Activated CD4-positive, alpha-beta T cell treated with anti-CD3 and anti-CD28 coated beads, Interleukin-2, amount 50 U/mL, for 4 hours (primary cell): ENCODE results near the gene KLRF2.
A peak's percentile ranks its signal among the peaks of the same experiment; 100 is the strongest.
"Not testable (repeated sequence)": the region's sequence is repeated elsewhere in the genome, so short reads cannot be mapped to it uniquely, and the experiment has no call there.

ENCODE experiments used
- DNase-seq, 2 experiments: peaks; one replicate each; pipeline ENCODE4 v3.0.0-alpha.2; 2020

Gene KLRF2, protein sequence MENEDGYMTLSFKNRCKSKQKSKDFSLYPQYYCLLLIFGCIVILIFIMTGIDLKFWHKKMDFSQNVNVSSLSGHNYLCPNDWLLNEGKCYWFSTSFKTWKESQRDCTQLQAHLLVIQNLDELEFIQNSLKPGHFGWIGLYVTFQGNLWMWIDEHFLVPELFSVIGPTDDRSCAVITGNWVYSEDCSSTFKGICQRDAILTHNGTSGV

DNA sequence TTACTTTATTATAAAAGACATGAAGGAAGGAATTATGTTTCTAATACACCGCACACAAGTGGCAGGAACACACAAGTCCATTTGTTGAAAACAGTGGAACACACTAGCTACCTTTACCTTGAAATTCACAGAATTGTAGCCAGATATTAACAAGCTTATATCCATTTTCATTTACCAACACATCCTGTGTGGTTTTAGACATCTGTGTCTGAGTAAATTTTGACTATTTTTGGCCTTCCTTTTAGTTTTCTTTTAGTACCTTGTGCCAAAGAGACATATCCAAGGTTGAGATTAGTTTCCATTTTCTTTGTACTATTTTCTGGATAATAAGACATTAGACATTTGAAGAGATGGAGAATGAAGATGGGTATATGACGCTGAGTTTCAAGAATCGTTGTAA, at the start of gene KLRF2:
Gene KLRF2, plus strand, starts transcription at position 244 of the 400 bp plus-strand sequence. Its CDS starts 107 bp downstream, at position 351.
- DNase-seq: no peak

DNA sequence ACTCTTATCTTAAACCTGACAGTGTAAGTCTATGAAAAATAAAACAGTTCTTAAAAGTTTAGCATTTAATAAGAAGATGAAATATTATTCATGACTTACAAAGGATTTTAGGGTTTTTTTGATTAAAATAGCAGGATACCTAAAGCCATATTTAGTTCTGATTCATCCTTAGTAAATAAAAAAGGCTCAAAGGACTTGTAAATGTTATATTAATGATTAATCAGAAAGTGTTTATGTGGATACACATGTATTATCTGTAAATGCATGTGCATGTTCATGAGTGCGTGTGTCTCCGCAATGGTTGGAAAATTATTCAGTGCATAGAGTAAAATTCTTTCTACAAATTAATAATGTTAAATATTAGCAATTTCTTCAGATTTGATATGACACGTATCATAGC, 49.6 kb upstream of the KLRF2 start:
- no peak for DNase-seq

DNA sequence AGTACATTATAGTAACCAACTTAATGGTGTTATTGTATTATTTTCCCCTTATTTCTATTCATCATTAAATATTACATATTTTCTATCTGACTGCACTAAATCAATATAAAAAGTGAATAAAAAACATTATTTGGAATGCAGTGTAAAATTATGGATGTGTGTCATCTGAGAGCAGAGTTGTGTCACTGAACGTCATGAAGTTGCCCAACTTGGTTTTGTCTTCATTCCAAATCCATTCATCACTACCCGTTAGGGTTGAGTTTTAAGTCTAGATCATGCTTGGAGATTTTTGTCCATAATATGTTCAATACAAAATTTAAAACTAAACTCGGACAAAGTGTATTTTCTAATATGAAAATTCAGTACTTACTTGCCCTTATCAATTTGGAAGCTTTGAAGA, 37.9 kb upstream of the KLRF2 start:
- DNase-seq: no peak

DNA sequence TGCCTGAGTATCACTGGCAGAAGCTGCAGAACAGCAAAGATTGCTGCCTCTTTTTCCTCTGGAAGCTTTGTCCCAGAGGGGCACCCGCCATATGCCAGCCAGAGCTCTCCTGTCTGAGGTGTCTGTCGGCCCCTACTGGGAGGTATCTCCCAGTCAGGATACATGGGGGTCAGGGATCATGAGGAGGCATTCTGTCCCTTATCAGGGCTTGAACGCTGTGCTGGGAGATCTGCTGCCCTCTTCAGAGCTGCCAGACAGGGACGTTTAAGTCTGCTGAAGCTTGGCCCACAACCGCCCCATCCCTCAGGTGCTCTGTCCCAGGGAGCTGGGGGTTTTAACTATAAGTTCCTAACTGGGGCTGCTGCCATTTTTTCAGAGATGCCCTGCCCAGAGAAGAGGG, 32.4 kb upstream of the KLRF2 start:
- DNase-seq: no peak

DNA sequence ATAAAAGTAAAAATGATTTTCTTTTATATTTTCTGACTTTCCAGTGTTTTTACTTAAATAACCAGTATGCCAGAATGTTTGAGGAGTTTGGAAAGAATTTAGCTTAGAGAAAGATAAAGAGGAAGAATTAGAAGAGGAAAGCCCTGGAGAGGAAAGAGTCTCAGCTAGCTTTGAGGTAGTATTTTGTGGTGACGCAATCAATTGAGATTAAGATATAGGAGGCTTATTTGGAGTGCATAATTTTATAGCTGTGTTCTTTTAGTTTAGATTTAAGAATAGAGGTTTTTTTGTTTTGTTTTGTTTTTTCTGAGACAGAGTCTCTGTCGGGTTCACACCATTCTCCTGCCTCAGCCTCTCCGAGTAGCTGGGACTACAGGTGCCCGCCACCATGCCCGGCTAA, 30.2 kb upstream of the KLRF2 start:
- no peak for DNase-seq

DNA sequence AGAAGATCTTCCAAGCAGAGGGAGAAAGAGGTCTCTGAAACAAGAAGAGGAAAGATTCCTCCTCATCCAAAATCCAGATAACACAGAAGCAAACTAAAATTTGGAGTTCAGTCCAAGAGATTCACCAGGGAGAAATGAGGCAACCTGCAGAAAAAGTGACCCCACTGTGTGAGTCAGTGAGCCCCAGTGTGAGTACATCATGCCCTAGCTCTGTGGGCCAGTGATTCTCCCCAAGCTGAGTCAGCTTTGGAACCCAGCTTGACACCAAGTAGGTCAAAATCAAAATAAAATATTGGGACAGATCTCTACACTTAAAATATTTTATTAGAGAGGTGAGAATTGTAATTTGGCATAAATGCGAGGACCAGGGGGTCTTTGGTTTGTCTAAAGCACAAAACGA, 29.4 kb upstream of the KLRF2 start:
- DNase-seq: no peak

DNA sequence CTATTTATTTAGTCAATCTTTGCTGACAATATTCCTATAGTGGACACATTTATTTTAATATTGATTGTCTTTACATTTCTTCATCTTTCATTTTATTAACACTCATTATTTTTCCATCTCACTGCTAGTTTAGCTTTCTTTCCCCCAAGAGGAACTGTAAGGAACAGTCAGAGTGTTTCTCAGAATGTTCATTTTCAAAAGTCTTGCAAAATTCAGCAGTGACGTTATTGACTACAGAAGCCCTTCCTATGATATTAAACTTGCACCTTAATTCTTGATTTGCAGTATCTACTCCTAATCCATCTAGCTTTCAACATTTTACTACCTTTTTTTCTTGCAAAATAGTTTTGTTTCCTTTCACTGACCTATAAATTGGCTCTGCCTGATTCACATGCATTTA, 25.1 kb upstream of the KLRF2 start:
- DNase-seq: no peak

DNA sequence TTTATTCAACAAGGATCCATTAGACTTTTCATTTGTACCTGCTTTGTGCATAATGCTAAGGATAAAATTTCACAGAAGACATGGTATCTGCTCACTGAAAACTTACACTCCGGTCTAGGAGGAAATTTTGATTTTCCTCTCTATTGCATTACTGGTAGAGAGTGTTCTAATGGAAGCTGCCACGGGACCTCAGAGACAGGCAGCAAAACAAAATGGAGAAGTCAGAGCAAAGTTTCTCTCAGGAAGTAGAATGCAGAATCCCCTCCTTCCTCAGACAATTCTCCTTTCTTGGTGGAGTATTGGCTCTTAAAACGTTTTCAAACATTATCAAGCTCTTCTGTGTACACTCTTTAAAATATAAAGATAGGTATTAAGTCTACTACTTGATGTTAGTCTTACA, 24.4 kb upstream of the KLRF2 start:
- no peak for DNase-seq

DNA sequence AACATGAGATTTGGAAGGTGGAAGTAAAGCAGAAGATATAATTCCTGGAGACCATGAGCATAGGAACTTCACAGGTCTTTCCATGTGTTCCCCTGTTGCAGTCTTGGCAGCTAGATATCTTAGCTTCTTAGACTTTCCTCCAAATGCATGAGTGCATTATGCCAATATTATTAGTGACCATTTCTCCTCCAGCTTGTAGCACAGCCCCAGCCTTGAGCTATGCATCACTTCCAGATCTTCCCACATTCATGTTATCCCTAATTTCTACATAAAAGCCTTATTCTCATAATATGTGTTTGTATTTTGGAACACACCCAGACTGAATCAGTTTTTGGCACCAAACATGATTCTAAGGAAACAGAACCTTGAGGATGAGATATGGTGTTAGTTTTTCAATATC, 23.2 kb upstream of the KLRF2 start:
- DNase-seq: no peak

DNA sequence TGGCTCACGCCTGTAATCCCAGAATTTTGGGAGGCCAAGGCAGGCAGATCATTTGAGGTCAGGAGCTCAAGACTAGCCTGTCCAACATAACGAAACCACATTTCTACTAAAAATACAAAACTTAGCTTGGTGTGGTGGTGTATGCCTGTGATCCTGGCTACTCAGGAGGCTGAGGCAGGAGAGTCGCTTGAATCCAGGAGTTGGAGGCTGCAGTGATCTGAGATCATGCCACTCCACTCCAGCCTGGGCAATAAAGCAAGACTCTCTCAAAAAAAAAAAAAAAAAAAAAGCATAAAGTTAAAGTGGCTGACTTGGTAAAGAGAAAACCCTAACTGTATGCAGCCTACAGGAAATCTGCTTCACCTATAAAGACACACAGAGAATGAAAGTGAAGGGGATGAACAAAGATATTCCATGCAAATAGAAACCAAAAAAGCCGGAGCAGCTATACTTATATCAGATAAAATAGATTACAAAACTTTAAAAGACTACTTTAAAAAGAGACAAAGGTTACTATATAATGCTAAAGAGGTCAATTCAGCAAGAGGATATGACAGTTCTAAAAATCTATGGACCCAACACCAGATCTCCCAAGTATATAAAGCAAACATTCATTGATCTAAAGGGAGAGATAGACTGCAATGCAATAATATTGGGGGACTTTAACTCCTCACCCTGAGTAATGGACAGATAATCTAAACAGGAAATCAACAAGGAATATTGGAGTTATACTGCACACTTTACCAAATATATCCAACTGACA, 16.2 kb upstream of the KLRF2 start:
- no peak for DNase-seq

DNA sequence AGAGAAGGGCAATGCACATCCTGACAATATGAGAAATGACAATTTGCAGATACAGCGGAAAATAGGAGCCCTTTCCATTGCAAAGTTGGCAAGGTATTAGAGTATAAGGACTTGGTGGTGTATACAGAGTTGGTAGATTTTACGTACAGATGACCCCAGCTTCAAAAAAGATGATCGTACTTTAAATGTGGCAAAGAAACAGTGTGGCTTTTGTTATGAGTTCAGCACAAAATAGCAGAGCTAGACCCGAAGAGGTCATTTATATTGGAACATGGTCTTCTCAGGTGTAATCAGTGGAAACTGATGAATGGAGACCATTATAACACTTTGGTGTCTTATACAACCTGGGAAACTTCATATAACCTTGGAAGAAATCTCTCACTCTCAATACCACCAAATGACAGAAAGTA, 14.4 kb upstream of the KLRF2 start:
- DNase-seq: no peak

DNA sequence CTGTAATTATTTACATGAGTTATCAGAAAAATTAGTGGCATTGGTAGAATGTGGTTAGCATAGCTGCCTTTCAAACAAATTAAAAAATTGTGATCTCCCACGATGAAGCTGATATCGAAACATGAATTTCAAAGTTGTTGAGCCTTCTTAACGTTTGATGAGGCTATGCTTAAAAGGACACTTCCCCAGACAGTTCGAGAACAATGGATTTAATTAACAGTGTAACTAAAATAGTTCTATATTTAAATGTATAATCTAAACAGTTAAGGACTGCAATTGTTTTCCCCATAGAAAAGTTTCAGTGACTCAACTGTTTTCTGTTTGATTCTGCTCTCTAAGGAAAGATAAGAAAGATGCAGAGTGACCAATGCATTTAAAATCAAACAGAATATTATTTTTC, 13.8 kb upstream of the KLRF2 start:
- no peak for DNase-seq

DNA sequence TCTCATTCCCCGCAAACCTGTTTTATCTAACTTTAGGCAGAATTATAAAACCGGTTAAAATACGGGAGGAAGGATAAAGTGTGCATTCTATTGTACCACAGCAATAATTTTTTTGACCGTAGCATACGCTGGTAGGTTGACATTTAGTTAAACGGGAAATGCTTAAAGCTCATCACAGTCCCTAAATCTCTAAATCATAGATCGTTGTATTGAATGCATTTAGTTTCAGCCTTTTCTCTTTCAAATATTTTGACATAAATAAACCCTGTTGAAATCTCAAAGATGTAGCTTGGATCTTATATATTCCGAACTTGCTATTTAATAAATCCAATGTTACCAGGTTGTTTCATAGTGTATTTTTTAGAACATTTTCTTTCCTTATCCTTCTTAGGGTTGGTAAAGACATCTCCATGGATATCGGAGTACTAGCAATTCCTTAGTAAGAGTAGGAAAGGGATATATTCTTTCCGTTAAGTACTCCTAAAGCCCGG, 12.9 kb upstream of the KLRF2 start:
- no peak for DNase-seq

DNA sequence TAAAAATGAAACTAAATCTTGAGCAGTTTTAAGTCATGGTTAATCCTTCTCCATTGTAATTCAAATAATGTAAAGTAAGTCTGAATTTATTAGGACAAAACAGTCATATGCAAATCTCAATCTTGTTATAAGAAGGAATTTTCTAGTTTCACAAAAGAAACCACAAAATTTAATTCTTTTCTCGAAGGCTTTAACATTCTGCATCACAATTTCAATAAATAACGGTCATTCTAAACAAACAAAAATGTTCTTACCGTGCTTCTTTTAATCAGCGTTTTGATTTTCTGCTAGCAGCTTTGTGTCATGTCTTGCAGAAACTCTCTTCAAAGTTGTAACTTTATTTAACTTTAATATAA, 12.4 kb upstream of the KLRF2 start:
- no peak for DNase-seq

DNA sequence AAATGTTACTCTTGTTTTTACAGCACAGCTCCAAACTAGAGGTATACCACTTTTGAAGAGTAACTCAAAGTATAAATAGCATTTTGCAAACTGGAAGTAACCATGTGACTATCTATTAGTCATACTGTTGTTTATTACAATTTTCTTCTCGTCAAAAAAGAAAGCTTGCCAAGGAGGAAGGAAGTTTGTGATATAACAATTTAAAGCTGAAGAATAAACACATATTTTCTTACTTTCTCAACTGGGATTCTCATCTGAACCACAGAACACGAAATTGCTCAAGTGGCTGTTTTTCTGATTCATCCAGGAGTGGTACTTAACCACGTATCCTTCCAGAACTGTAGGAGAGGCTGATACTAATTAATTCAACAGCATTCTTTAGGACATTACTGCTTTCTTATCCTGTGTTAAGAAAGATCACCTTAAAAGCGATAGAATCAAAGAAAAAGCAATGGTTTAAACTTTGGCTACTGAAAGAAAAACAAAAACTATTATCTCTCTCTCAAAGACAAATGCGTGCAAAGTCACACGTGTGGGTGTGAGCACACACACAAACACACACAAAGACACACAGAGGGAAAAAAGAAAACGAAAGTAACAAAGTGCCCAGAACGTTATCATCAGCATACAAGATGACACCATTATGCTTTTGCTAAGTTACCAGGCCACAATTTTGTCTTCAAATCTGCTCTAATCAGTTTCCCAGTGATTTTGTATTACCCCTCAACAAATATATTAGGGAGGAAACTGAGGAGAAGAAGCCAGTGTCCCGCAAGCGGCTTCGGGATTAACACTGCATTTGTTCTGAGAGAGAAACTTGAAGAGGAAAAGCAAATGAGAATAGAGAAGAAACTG, 11.8 kb upstream of the KLRF2 start, which contains the start of gene CLEC2B:
Gene CLEC2B, minus strand, starts transcription at position 48 of the 855 bp plus-strand sequence.
- peak in 1 of 2 experiments; percentile 9 for DNase-seq

DNA sequence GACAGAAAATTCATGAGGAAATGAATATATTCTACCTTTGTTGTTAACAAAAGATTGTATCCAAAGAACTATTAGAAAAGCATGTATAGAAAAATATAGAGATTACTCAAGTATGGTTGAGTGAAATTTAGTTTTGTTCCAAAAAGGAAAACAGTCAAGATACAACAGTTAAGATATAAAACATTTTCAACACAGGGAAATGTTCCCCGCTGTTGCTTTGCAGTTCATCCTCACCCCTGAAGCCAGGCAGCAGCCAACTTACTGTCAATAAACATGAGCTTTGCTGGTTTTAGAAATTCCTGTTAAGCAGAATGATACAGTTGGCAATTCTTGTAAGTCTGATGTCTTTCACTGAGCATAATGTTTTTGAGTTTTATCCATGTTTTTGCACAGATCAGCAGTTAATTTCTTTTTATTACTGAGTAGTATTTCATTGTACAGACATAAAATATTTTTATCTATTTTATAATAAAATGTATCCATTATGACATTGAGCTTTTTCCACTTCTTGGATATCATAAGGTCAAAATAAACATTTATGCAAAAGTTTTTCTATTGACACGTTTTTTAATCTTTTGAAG, 10.9 kb upstream of the KLRF2 start:
- no peak for DNase-seq

DNA sequence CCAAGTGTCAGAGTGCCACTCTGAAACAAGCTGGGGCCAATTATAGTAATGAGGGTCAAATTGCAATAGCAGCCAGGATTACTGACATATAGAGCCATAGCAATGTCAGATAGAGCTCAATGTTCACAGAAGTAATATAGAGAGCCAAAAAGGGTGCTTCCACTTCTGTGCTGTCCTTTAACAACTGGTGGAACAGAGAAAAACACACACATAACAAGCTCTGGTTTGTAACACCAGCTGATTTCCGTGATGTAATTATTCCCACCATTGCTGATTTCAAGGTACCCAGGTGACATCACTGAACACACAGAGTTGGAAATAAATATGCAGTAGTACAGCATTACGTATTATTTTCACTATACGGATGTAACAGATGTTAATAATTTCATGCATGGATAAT, 9.1 kb upstream of the KLRF2 start:
- DNase-seq: no peak

DNA sequence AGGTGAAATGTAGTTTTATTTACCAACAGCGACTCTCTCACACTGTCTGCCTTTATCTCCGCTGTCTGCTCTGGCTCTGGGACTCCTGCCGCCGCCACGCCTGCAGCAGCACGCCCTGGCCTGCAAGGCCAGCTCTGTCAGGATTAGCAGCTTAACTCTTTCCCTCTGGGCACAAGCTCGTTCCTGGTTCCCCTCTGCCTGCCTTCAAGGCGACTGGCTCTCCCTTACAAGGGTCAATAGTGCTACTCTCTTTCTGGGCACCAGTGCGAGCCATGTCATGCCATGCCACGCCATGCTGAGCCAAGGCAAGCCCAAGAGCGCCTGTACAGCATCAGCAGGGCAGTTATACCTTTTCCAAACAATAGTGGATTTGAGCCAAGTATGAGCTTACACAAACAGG, 8.5 kb upstream of the KLRF2 start:
- DNase-seq: no peak

DNA sequence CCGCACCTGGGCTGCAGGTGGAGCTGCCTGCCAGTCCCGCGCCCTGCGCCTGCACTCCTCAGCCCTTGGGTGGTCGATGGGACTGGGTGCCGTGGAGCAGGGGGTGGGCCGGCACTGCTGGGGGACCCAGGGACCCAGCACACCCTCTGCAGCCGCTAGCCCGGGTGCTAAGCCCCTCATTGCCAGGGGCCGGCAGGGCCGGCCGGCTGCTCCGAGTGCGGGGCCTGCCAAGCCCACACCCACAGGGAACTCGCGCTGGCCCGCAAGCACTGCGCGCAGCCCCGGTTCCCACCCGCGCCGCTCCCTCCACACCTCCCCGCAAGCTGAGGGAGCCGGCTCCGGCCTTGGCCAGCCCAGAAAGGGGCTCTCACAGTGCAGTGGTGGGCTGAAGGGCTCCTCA, 5.2 kb upstream of the KLRF2 start:
- DNase-seq: not testable (repeated sequence)

DNA sequence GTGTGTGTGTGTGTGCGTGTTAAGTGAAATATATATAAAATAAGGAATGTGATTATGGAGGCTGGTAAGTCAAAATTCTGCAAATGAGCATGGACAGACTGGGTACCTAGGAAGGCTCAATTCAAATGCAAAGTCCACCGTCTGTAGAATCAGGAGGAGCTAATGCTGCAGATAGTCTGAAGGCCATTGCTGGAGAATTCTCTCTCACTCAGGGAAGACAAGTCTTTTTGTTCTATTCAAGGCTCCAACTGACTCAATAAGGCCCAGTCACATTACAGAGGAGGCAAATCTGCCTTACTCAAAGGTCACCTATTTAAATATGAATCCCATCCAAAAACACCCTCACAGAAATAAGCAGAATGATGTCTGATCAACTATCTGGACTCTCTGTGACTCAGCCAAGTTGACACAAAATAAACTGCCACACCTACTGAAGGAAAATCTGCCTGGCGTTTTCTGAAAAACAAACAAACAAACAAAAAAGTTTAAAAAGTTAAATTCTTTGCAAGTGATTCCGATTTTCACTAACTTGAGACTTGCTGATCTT, 684 bp upstream of the KLRF2 start:
- DNase-seq: no peak

DNA sequence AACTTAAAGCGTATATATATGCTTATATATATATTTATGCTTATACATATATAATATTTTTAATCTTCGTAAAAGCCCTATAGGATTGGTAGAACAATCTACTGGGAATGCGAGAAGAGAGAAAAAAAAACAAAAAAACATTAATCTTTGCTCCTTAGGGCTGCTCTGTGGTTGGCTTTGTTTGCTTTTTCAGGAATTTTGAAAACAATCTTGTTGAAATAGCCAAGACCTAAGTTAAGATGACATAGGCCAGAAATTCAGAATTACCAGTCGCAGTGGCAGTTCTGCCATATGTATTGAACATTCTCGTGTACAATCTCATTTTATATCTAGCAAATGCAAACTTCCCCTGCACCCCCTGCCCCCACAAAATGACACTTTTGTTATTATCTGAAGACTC, 699 bp downstream of the KLRF2 start:
- no peak for DNase-seq

DNA sequence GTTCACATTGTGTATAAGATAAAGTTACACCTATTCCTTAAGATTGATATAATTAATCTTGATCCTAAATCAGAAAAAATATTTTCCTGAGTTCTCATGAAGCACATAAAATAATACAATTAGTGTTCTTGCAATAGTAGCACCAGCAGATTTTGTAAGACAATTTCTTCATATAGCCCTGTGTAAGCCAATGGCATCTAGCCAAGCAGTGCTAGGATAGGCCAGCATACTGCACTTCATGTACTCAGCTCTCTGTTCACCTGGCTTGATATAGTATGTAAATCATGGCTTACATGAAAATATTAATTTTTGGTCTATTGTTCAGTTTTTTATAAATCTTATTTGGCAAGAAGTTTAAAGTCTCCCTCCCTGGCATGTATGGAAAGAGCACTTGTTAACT, 1.9 kb downstream of the KLRF2 start:
- no peak for DNase-seq

DNA sequence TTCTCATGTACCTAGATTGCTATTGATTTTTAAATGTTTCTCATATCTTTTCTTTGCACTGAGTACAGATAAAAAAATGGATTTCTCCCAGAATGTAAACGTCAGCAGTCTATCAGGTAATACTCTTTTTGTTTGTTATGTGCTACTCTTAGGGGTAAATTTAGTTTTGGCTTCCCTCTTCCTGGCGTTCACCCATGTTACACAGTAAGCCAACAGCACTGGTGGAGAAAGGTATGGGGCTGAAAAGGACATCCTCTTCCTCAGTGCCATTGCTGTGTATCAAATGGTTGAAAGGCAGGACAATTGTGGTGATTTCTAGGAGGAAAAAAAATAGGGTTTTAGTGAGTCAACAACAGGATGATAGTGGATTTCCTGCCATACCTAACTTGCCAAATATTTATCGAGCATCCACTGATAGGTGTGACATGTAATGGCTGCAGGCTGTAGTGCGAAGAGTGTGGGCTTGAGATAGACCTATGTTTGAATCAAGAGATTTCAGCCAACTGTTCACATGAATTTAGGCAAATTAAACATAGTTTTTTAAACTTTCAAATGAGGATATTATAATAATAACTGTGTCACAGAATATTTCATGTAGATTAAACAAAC, 7.5 kb downstream of the KLRF2 start:
- no peak for DNase-seq
